HEK293T (cell line): ENCODE results near the gene CIDEB.

ENCODE experiments used
- BHLHE40 ChIP-seq: fragments of 450-650 bp; IDR thresholded peaks from 2 replicates; pipeline ENCODE4 v1.6.1; 2016; ENCODE audit warnings: mild to moderate bottlenecking, moderate library complexity, borderline replicate concordance
- CTBP1 ChIP-seq: fragments of 450-650 bp; IDR thresholded peaks from 2 replicates; pipeline ENCODE4 v1.6.1; 2016; ENCODE audit warnings: borderline replicate concordance
- FOXK2 ChIP-seq: fragments of 450-650 bp; IDR thresholded peaks from 2 replicates; pipeline ENCODE4 v1.6.1; 2016; ENCODE audit warnings: mild to moderate bottlenecking
- LEF1 ChIP-seq: fragments of 450-650 bp; IDR thresholded peaks from 2 replicates; pipeline ENCODE4 v1.6.1; 2017; ENCODE audit warnings: mild to moderate bottlenecking, borderline replicate concordance
- PKNOX1 ChIP-seq: fragments of 450-650 bp; IDR thresholded peaks from 2 replicates; pipeline ENCODE4 v1.6.1; 2016
- SP1 ChIP-seq: fragments of 450-650 bp; IDR thresholded peaks from 2 replicates; pipeline ENCODE4 v1.6.1; 2017
- SUZ12 ChIP-seq: fragments of 450-650 bp; IDR thresholded peaks from 2 replicates; pipeline ENCODE4 v1.6.1; 2016; ENCODE audit warnings: mild to moderate bottlenecking
- TARDBP ChIP-seq: fragments of 450-650 bp; IDR thresholded peaks from 2 replicates; pipeline ENCODE4 v1.6.1; 2016

GRCh38 chr14:24277606-24278321 is 30.0 kb downstream of the CIDEB start:
- no peak for TF ChIP-seq CTBP1
- no peak for TF ChIP-seq FOXK2
- TF ChIP-seq SP1, result no peak
- TF ChIP-seq TARDBP, result no peak
- TF ChIP-seq PKNOX1, result no peak
- TF ChIP-seq SUZ12, result no peak
- TF ChIP-seq BHLHE40, result no peak
- no peak for TF ChIP-seq LEF1
